GM21423 (cell line): ENCODE results near the gene SLC6A13.

Experiments
- ATAC-seq: cut with Tn5 transposase; IDR thresholded peaks from one replicate; pipeline ENCODE4 v1.9.1; 2021; ENCODE audit warnings: mild to moderate bottlenecking, moderate library complexity; ENCODE audit not compliant: unreplicated experiment

Gene SLC6A13

GRCh38 chr12:234891-235415, 27.7 kb downstream of the SLC6A13 start:
- ATAC-seq: no peak

- ATAC-seq: no peak
Measured at GRCh38 chr12:234019-234418, 28.6 kb downstream of the SLC6A13 start.

GRCh38 chr12:233615-233968, 29.0 kb downstream of the SLC6A13 start:
- ATAC-seq: no peak

GRCh38 chr12:232731-233614, 29.7 kb downstream of the SLC6A13 start:
- no peak for ATAC-seq

- no peak for ATAC-seq
Measured at GRCh38 chr12:230925-231671, 31.5 kb downstream of the SLC6A13 start.

- ATAC-seq: no peak
Measured at GRCh38 chr12:229441-230191, 33.0 kb downstream of the SLC6A13 start.

GRCh38 chr12:228846-229200, 33.8 kb downstream of the SLC6A13 start:
- no peak for ATAC-seq

- ATAC-seq: no peak
Measured at GRCh38 chr12:227923-228845, 34.5 kb downstream of the SLC6A13 start.

- no peak for ATAC-seq
Measured at GRCh38 chr12:227286-227915, 35.2 kb downstream of the SLC6A13 start.

GRCh38 chr12:226401-226800, 36.2 kb downstream of the SLC6A13 start:
- ATAC-seq: no peak

GRCh38 chr12:225012-225411, 37.6 kb downstream of the SLC6A13 start:
- no peak for ATAC-seq

GRCh38 chr12:224330-224729, 38.3 kb downstream of the SLC6A13 start:
- ATAC-seq: no peak

GRCh38 chr12:223841-224240, 38.8 kb downstream of the SLC6A13 start:
- ATAC-seq: no peak

- ATAC-seq: no peak
Measured at GRCh38 chr12:221736-222135, 40.9 kb downstream of the SLC6A13 start.

- ATAC-seq: no peak
Measured at GRCh38 chr12:220946-221550, 41.6 kb downstream of the SLC6A13 start.

GRCh38 chr12:220491-220890, 42.1 kb downstream of the SLC6A13 start:
- no peak for ATAC-seq

- no peak for ATAC-seq
Measured at GRCh38 chr12:219891-220352, 42.7 kb downstream of the SLC6A13 start.

GRCh38 chr12:218728-219590, 43.7 kb downstream of the SLC6A13 start:
- no peak for ATAC-seq
